SH-SY5Y (cell line): Measurements from ENCODE around the gene MPI.

ENCODE experiments used
- GATA2 ChIP-seq: IDR thresholded peaks from 2 replicates; pipeline ENCODE4 v1.6.1; 2011; ENCODE audit warnings: mild to moderate bottlenecking, low read depth, low read length
- GATA3 ChIP-seq: IDR thresholded peaks from 2 replicates; pipeline ENCODE4 v1.6.1; 2011; ENCODE audit warnings: low read depth, mild to moderate bottlenecking, low read length, moderate library complexity

DNA sequence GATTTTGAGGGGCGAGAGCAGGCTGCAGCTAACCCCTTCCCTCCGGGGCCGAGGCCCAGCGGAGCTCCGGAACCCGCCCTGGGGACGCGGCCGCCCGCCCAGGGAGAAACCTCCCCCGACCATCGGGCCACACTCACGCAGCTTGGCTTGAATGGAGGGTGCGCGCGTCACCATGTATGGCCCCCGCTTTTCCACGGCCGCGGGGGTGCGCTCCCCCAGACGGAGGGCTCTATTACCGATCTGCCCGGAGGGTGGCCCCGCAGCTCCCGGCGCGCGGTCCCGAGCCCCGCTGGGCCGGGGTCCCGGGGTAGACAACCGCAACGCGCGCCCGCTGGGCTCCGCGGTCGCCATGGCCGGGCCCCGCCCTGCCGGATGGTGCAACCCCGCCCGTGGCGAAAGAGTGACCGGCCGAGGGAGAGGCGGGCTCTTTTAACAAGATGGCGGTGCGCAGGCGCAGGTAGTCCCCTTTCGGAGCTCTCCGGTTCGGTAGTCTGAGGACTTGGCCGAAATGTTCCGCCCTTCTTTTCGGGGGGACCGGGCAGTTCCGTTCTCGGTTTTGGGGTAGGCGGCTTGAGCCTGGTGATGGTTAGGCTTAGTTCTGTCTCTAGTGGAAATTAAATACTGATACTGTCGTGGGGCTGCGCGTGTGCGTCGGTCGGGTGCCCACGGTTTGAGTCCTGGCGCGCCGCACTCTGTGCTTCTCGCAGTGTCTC lies 16.8 kb downstream of the MPI start, which contains the start of gene FAM219B:
- TF ChIP-seq GATA3 (no peak), GATA2 (no peak)
